Ureter (tissue), 1 donor: ENCODE measurements around the gene IGF1. TPM values are rescaled to one million over a fixed set of nuclear protein-coding genes. Genes with fewer than 3 reads are reported as not detected.

Source experiments
- DNase-seq: peaks from one replicate; pipeline ENCODE4 v3.0.0-alpha.2; 2020; ENCODE audit warnings: low spot score
- total RNA-seq: library from RNA; stranded (reverse); gene quantifications from one replicate; pipeline ENCODE4 v1.2.4, GENCODE V29; 2023
- donor health status: DM: yes; HTN: yes; CAD: no.

Gene IGF1
- total RNA-seq, 1 donor from 2014 or later, result 9.2 TPM

GRCh38 chr12:102427543-102427941 lies 52.8 kb downstream of the IGF1 start:
- no peak for DNase-seq

- no peak for DNase-seq
Measured at GRCh38 chr12:102426599-102427542, 53.5 kb downstream of the IGF1 start.

- no peak for DNase-seq
Measured at GRCh38 chr12:102425109-102426039, 55.0 kb downstream of the IGF1 start.

GRCh38 chr12:102423462-102423861 lies 56.9 kb downstream of the IGF1 start:
- no peak for DNase-seq

GRCh38 chr12:102421802-102422583 lies 58.4 kb downstream of the IGF1 start:
- DNase-seq, result no peak

GRCh38 chr12:102419094-102419764 lies 61.1 kb downstream of the IGF1 start:
- no peak for DNase-seq

GRCh38 chr12:102417055-102417454 lies 63.3 kb downstream of the IGF1 start:
- DNase-seq, result no peak

- DNase-seq, result no peak
Measured at GRCh38 chr12:102415515-102415914, 64.8 kb downstream of the IGF1 start.

- DNase-seq, result no peak
Measured at GRCh38 chr12:102413396-102413795, 67.0 kb downstream of the IGF1 start.

- no peak for DNase-seq
Measured at GRCh38 chr12:102410511-102410910, 69.9 kb downstream of the IGF1 start.

GRCh38 chr12:102408487-102409297 lies 71.7 kb downstream of the IGF1 start:
- DNase-seq, result no peak

- no peak for DNase-seq
Measured at GRCh38 chr12:102407776-102408486, 72.4 kb downstream of the IGF1 start.

GRCh38 chr12:102406033-102406584 lies 74.3 kb downstream of the IGF1 start:
- no peak for DNase-seq

GRCh38 chr12:102401087-102401486 lies 79.3 kb downstream of the IGF1 start:
- no peak for DNase-seq

- no peak for DNase-seq
Measured at GRCh38 chr12:102399653-102400052, 80.7 kb downstream of the IGF1 start.

GRCh38 chr12:102396276-102396675 lies 84.1 kb downstream of the IGF1 start:
- DNase-seq, result no peak

- DNase-seq, result no peak
Measured at GRCh38 chr12:102394200-102394599, 86.2 kb downstream of the IGF1 start.

GRCh38 chr12:102390068-102390467 lies 90.3 kb downstream of the IGF1 start:
- no peak for DNase-seq

GRCh38 chr12:102388469-102388868 lies 91.9 kb downstream of the IGF1 start:
- no peak for DNase-seq
